Astrocyte (in vitro differentiated cells and primary cell): ENCODE results near the gene ATP8B4.

Source experiments
- CTCF ChIP-seq: IDR thresholded peaks from 2 replicates; pipeline ENCODE4 v1.5.1; 2011; ENCODE audit warnings: low read depth, mild to moderate bottlenecking, inconsistent platforms, low read length, moderate library complexity; ENCODE audit not compliant: insufficient read depth
- EZH2 ChIP-seq: IDR thresholded peaks from 2 replicates; pipeline ENCODE4 v1.6.1; 2012; ENCODE audit warnings: mild to moderate bottlenecking, low read length, inconsistent platforms; ENCODE audit not compliant: insufficient read depth

GRCh38 chr15:50067254-50067653 is 51.8 kb downstream of the ATP8B4 start:
- TF ChIP-seq EZH2 (no peak), CTCF (no peak)
